ENCODE data around the gene IL13RA2.

Gene IL13RA2, protein sequence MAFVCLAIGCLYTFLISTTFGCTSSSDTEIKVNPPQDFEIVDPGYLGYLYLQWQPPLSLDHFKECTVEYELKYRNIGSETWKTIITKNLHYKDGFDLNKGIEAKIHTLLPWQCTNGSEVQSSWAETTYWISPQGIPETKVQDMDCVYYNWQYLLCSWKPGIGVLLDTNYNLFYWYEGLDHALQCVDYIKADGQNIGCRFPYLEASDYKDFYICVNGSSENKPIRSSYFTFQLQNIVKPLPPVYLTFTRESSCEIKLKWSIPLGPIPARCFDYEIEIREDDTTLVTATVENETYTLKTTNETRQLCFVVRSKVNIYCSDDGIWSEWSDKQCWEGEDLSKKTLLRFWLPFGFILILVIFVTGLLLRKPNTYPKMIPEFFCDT

DNA sequence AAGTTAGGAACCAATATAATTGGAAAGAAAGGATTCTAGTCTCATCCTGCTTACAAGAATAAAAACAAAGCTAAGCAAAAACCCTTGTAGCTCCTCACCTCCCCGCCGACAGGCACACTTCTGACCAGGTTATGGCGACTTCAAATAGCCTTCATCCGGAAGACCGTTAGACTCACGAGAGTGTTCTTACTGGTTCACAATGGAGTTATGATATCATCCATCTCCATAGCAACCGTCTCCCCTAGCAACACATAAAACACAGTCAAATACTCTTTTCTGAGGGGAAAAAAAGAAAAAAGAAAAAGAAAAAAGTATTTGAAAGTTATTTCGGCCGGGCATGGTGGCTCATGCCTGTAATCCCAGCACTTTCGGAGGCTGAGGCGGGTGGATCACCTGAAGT, at the start of gene IL13RA2:
Gene IL13RA2, minus strand, starts transcription at position 162 of the 400 bp plus-strand sequence. CDS start 347 bp downstream, outside the sequence.
- DNase-seq = no peak

- DNase-seq = no peak
These were observed 47.9 kb upstream of the IL13RA2 start for GRCh38 chrX:115065304-115065703.

- DNase-seq = no peak
These were observed 42.6 kb upstream of the IL13RA2 start for GRCh38 chrX:115060013-115060412.

GRCh38 chrX:115058276-115058675, 40.9 kb upstream of the IL13RA2 start:
- DNase-seq = no peak

DNA sequence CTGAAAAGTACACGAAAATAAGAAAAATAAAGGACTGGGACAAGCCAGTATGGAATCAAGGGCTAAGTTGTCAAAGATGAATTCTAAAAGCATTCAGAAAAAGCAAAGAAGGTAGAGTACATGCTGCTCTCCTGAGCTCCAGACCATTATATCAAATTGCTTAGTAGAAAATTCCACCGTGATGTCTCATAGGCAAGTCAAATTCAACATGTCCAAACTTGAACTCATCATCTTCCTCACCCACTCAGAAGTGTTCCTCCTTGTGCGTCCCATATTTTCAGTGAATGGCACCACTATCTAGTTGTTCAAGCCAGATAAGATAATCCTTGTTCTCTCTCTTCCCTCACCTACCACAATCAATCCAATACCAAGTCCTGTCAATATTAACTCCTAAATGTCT, 37.5 kb upstream of the IL13RA2 start:
- no peak for DNase-seq

DNA sequence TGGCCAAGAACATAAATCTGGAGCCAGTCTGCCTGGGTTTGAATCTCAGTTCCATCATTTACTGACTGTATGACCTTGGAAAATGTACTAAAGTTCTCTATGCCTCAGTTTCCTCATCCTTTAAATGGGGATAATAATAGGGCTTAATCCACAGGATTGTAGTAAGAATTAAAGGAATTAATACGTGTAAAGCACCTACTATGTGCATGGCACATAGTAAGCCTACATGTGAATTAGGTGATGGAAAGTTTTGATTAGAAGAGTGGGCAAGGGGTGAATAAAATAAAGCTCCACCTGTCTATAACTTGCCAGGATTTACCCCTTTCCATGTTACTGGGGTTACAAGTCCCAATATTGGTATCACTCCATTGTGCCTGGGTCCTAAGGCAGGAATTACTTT, 35.8 kb upstream of the IL13RA2 start:
- DNase-seq = no peak

- DNase-seq = no peak
These were observed 30.3 kb upstream of the IL13RA2 start for GRCh38 chrX:115047715-115048114.

GRCh38 chrX:115047181-115047580, 29.8 kb upstream of the IL13RA2 start:
- no peak for DNase-seq

- no peak for DNase-seq
These were observed 23.0 kb upstream of the IL13RA2 start for GRCh38 chrX:115040417-115040816.

GRCh38 chrX:115038406-115038805, 21.0 kb upstream of the IL13RA2 start:
- DNase-seq = no peak

DNA sequence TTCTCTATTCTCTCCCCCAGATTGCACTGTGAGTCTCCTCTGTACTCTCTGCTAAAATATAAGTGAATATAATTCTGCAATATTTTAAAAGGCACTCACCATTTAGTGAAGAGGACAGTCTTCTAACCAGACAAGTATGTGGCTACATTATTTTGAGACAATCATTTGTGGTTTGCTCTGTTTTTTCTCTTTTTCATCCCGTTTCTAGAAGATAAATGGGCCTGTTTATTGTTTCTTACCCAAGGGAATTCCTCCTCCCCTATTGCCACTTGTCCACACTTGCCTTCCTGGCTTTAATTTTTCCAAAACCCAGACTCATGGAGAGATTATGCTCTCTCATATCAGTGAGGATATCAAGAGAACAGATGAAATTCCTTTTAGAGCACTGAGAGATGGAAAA, 18.6 kb upstream of the IL13RA2 start:
- no peak for DNase-seq

DNA sequence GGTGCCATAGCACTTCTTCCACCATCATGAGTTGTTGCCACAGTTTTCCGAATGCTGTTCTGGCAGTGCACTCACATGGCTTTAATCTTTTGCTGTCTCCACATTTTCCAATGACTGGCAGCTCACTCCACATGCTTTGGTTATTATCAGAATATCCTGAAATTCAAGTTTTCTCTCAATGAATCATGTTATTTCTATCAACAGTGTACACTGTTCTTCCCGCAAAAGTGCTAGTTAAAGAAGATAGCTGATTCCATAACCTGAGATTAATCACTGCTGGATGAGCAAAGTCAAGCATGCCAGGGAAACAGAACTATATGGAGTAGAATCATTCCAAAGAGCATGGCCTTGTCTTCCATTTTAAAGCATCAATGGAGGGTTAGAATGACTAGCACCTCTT, 14.6 kb upstream of the IL13RA2 start:
- DNase-seq = no peak

DNA sequence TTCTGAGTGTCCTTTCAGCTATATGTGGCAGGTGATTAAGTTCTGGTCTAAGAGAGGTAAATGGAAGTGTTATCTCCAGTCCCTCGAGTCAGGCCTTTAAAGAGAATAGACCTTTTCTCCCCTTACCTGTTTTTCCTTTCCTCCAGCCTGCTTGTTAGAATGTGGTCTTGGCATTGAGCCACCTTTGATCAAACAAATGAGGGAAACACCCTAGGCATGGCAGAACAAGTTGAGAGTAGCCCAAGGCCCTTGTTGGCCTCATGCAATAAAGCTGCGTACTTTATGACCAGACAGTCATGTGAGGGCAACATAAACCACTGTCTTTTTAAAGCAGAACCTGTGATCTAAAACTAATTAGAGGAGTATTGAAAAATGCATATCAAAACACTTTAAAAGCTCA, 13.2 kb upstream of the IL13RA2 start:
- peak; percentile 84 for DNase-seq

GRCh38 chrX:115029869-115030570, 12.6 kb upstream of the IL13RA2 start:
- DNase-seq = no peak

- no peak for DNase-seq
These were observed 12.0 kb upstream of the IL13RA2 start for GRCh38 chrX:115029440-115029839.

DNA sequence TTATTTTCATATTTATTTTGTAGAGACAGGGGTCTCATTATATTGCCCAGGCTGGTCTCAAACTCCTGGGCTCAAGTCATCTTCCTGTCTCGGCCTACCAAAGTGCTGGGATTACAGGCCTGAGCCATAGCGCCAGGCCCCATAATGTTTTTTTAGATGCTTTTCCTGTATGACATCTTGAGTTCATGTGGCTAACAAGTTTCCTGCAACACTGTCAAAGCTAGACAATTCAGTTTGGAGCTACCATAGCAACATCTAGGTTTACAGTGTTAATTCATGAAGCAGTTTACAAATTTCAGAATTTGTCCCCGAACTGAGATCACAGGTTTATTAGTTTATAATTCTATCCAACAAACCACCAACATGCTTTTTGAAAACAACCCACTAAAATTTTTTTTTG, 6.4 kb upstream of the IL13RA2 start:
- DNase-seq = no peak

- peak; percentile 6 for DNase-seq
These were observed 5.7 kb upstream of the IL13RA2 start for GRCh38 chrX:115023139-115023538.

DNA sequence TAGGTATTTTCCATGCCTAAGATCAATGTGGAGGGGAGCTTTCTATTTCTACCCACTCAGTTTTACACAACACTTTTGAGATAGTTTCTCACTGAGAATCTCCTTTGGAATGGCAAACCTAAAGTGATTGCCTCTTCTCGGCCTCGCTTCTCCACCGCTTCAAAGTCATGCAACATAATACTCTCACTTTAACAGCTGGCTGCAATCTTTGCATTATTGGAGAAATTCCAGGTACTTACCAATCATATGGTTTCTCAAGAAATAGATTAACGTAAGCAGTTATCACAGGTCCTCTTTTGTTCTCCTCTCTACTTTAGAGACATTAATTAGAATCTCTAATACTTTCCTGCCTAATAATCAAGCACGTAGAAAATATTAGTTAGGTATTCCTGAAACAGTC, 3.7 kb upstream of the IL13RA2 start:
- DNase-seq = no peak

DNA sequence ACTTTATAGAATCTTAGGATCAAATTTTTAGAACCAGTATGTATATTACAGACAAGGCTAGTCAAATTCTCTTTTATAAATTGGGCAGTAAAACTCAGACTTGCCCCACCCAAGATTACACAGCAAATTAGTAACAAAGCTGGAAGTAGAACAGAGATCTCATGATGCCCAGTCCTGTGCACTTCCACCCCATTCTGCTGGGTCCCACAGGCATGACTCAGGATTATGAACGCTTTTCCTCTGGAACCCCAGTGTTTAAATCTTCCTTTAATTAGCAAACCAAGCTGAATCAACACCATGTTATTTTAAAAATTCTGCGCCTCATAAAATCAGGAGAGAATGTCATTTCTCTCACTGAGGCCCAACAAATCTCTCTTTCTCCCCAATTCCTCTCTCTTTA, 1.5 kb upstream of the IL13RA2 start:
- no peak for DNase-seq

- no peak for DNase-seq
These were observed 728 bp upstream of the IL13RA2 start for GRCh38 chrX:115018040-115018647.

GRCh38 chrX:115013705-115014104, 3.7 kb downstream of the IL13RA2 start:
- DNase-seq = no peak

DNA sequence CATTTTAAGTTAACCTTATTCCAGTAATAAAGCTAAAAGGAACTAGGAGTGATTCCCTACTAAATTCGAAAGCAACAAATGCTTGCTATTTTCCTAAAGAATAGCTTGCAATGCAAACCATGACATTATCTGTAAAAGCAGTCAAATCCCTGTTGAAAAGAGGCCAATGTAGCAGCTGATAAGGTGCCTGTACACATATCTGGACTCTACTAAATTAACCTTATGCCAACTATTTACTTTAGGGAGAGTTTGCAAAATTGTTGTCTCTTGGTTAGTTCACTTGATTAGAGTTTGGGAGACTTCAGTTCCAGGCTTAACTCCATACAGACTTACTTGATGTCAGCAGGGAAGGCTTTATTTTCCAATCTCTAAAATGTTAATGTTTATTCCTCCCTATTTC, 6.0 kb downstream of the IL13RA2 start:
- no peak for DNase-seq

- DNase-seq = no peak
These were observed 17.5 kb downstream of the IL13RA2 start for GRCh38 chrX:114999906-115000305.

DNA sequence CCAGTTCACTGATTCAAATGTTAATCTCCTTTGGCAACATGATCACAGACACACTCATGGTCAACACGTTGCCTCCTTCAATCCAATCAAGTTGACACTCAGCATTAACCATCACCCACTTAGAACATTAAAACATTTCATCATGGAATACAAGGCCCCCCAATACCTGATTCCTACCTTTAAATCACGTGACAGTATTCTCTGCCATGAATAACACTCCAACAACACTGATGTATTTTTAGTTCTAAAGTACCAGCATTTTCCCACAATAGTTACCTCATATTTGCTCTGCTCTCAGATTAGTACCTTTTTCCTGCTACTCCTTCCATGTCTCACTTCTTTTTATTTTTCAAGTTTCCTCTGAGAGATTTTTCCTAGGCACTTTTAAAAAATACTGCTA, 19.6 kb downstream of the IL13RA2 start:
- DNase-seq = no peak
